Adipocyte (in vitro differentiated cells): Measurements from ENCODE around the gene ZCWPW1.

Experiments
- DNase-seq: peaks from one replicate; pipeline ENCODE4 v3.0.0-alpha.2; 2015; ENCODE audit warnings: low read depth
- H3K27me3 ChIP-seq: replicated peaks from 2 replicates; pipeline ENCODE4 v1.7.0; 2013; ENCODE audit warnings: mild to moderate bottlenecking, low read length, moderate library complexity; ENCODE audit not compliant: control insufficient read depth, insufficient read depth
- H3K36me3 ChIP-seq: 2 replicates; pipeline ENCODE4 v1.7.0; 2013; ENCODE audit warnings: low read length, mild to moderate bottlenecking, moderate library complexity; ENCODE audit not compliant: control insufficient read depth, insufficient read depth, severe bottlenecking
- H3K4me1 ChIP-seq: 2 replicates; pipeline ENCODE4 v1.7.0; 2013; ENCODE audit warnings: mild to moderate bottlenecking, low read length, moderate library complexity; ENCODE audit not compliant: control insufficient read depth, insufficient read depth
- H3K4me3 ChIP-seq: 2 replicates; pipeline ENCODE4 v1.7.0; 2013; ENCODE audit warnings: mild to moderate bottlenecking, low read length, moderate library complexity
- H3K9ac ChIP-seq: 2 replicates; pipeline ENCODE4 v1.7.0; 2013; ENCODE audit warnings: mild to moderate bottlenecking, low read length, moderate library complexity
- H3K9me3 ChIP-seq: 2 replicates; pipeline ENCODE4 v1.7.0; 2013; ENCODE audit warnings: mild to moderate bottlenecking, low read length, moderate library complexity; ENCODE audit not compliant: control insufficient read depth

The ZCWPW1 gene

GRCh38 chr7:100435401-100436304, 7.2 kb upstream of the ZCWPW1 start:
- no peaks in the 10 kb centered on the region for H3K9me3 ChIP-seq
- peak overlapping the region; percentile 92 for H3K4me3 ChIP-seq
- peak overlapping the region; percentile 95 for H3K9ac ChIP-seq
- H3K27me3 ChIP-seq: no peaks in the 10 kb centered on the region
- H3K36me3 ChIP-seq: peaks cover 30% of the 10 kb centered on the region
- peaks cover 27% of the 10 kb centered on the region for H3K4me1 ChIP-seq
- peak; percentile 61 for DNase-seq

GRCh38 chr7:100434297-100435144, 6.0 kb upstream of the ZCWPW1 start:
- Histone ChIP-seq H3K9me3 (no peaks in the 10 kb centered on the region), H3K27me3 (no peaks in the 10 kb centered on the region), H3K9ac (peak overlapping the region; percentile 95), H3K4me1 (peaks cover 30% of the 10 kb centered on the region), H3K4me3 (peak overlapping the region; percentile 92), H3K36me3 (peaks cover 30% of the 10 kb centered on the region)
- no peak for DNase-seq

GRCh38 chr7:100433592-100434296, 5.2 kb upstream of the ZCWPW1 start:
- Histone ChIP-seq H3K36me3 (peaks cover 30% of the 10 kb centered on the region), H3K4me3 (no peak overlapping the region), H3K9me3 (no peaks in the 10 kb centered on the region), H3K27me3 (no peaks in the 10 kb centered on the region), H3K4me1 (peaks cover 30% of the 10 kb centered on the region), H3K9ac (peak overlapping the region; percentile 5)
- no peak for DNase-seq

- Histone ChIP-seq H3K9ac (no peak overlapping the region), H3K36me3 (peaks cover 30% of the 10 kb centered on the region), H3K4me3 (no peak overlapping the region), H3K4me1 (peaks cover 30% of the 10 kb centered on the region), H3K9me3 (no peaks in the 10 kb centered on the region), H3K27me3 (no peaks in the 10 kb centered on the region)
- DNase-seq: no peak
Measured at GRCh38 chr7:100433276-100433591, 4.7 kb upstream of the ZCWPW1 start.

- H3K4me3 ChIP-seq: no peak overlapping the region
- no peaks in the 10 kb centered on the region for H3K9me3 ChIP-seq
- peaks cover 34% of the 10 kb centered on the region for H3K4me1 ChIP-seq
- peak overlapping the region; percentile 40 for H3K9ac ChIP-seq
- peaks cover 30% of the 10 kb centered on the region for H3K36me3 ChIP-seq
- H3K27me3 ChIP-seq: no peaks in the 10 kb centered on the region
- DNase-seq: no peak
Measured at GRCh38 chr7:100432621-100433275, 4.2 kb upstream of the ZCWPW1 start.

- peak overlapping the region; percentile 30 for H3K4me3 ChIP-seq
- peaks cover 36% of the 10 kb centered on the region for H3K4me1 ChIP-seq
- no peaks in the 10 kb centered on the region for H3K27me3 ChIP-seq
- DNase-seq: no peak
- H3K9me3 ChIP-seq: no peaks in the 10 kb centered on the region
- H3K36me3 ChIP-seq: peaks cover 30% of the 10 kb centered on the region
- peak overlapping the region; percentile 40 for H3K9ac ChIP-seq
Measured at GRCh38 chr7:100432053-100432452, 3.5 kb upstream of the ZCWPW1 start.

GRCh38 chr7:100431286-100431735, 2.8 kb upstream of the ZCWPW1 start:
- Histone ChIP-seq H3K36me3 (peaks cover 30% of the 10 kb centered on the region), H3K27me3 (no peaks in the 10 kb centered on the region), H3K9me3 (no peaks in the 10 kb centered on the region), H3K9ac (peak overlapping the region; percentile 95), H3K4me1 (peaks cover 36% of the 10 kb centered on the region), H3K4me3 (peak overlapping the region; percentile 98)
- no peak for DNase-seq

GRCh38 chr7:100430493-100431285, 2.2 kb upstream of the ZCWPW1 start:
- peaks cover 36% of the 10 kb centered on the region for H3K4me1 ChIP-seq
- no peaks in the 10 kb centered on the region for H3K9me3 ChIP-seq
- no peaks in the 10 kb centered on the region for H3K27me3 ChIP-seq
- peak overlapping the region; percentile 95 for H3K9ac ChIP-seq
- peaks cover 30% of the 10 kb centered on the region for H3K36me3 ChIP-seq
- DNase-seq: peak; percentile 44
- H3K4me3 ChIP-seq: peak overlapping the region; percentile 98

GRCh38 chr7:100429637-100430492, 1.4 kb upstream of the ZCWPW1 start, which contains the start of gene MEPCE:
Gene MEPCE, plus strand, starts transcription at chr7:100429831. Its CDS starts 188 bp downstream, at chr7:100430019.
- peak within 1 kb of the TSS; percentile 98 for H3K4me3 ChIP-seq
- peak within 1 kb of the TSS; percentile 95 for H3K9ac ChIP-seq
- peak; percentile 100 for DNase-seq
- H3K27me3 ChIP-seq: no peaks in the 10 kb centered on the region
- no peaks in the 10 kb centered on the region for H3K9me3 ChIP-seq
- peaks cover 30% of the 10 kb centered on the region for H3K36me3 ChIP-seq
- peaks cover 29% of the 10 kb centered on the region for H3K4me1 ChIP-seq
